ENCODE measurements around the gene MEP1A.
"Not testable (repeated sequence)": the region's sequence is repeated elsewhere in the genome, so short reads cannot be mapped to it uniquely, and the experiment has no call there.

MEP1A gene

GRCh38 chr6:46777476-46778346, 15.5 kb upstream of the MEP1A start:
- DNase-seq = no peak

GRCh38 chr6:46781478-46782378, 11.5 kb upstream of the MEP1A start:
- DNase-seq = peak; percentile 4

- no peak for DNase-seq
Observed at GRCh38 chr6:46784535-46784934, 8.7 kb upstream of the MEP1A start.

- no peak for DNase-seq
Observed at GRCh38 chr6:46787871-46788540, 5.2 kb upstream of the MEP1A start.

- no peak for DNase-seq
Observed at GRCh38 chr6:46788791-46789190, 4.4 kb upstream of the MEP1A start.

GRCh38 chr6:46789434-46790354, 3.5 kb upstream of the MEP1A start:
- DNase-seq = no peak

- DNase-seq = no peak
Observed at GRCh38 chr6:46790355-46790874, 2.8 kb upstream of the MEP1A start.

- no peak for DNase-seq
Observed at GRCh38 chr6:46792635-46793034, 554 bp upstream of the MEP1A start.

GRCh38 chr6:46794068-46794467, 879 bp downstream of the MEP1A start:
- DNase-seq = no peak

GRCh38 chr6:46795816-46796215, 2.6 kb downstream of the MEP1A start:
- DNase-seq = no peak

- no peak for DNase-seq
Observed at GRCh38 chr6:46796848-46797580, 3.8 kb downstream of the MEP1A start.

- DNase-seq = no peak
Observed at GRCh38 chr6:46799657-46800056, 6.5 kb downstream of the MEP1A start.

GRCh38 chr6:46808806-46809205, 15.6 kb downstream of the MEP1A start:
- no peak for DNase-seq

GRCh38 chr6:46815130-46815529, 21.9 kb downstream of the MEP1A start:
- no peak for DNase-seq

- DNase-seq = no peak
Observed at GRCh38 chr6:46816626-46817025, 23.4 kb downstream of the MEP1A start.

GRCh38 chr6:46819561-46819960, 26.4 kb downstream of the MEP1A start:
- no peak for DNase-seq

- no peak for DNase-seq
Observed at GRCh38 chr6:46821458-46821881, 28.3 kb downstream of the MEP1A start.

GRCh38 chr6:46828939-46829338, 35.8 kb downstream of the MEP1A start:
- no peak for DNase-seq

- no peak for DNase-seq
Observed at GRCh38 chr6:46832816-46833215, 39.6 kb downstream of the MEP1A start.

GRCh38 chr6:46834257-46834916, 41.2 kb downstream of the MEP1A start:
- DNase-seq = not testable (repeated sequence)

GRCh38 chr6:46834991-46835390, 41.8 kb downstream of the MEP1A start:
- not testable (repeated sequence) for DNase-seq
